Amniotic stem cell (primary cell): ENCODE measurements around the gene CTTN.
"Not testable (repeated sequence)": the region's sequence is repeated elsewhere in the genome, so short reads cannot be mapped to it uniquely, and the experiment has no call there.

Experiments used
- DNase-seq: peaks from one replicate; lab custom pipeline; 2025; lab: John Stamatoyannopoulos, UW

The CTTN gene

DNA sequence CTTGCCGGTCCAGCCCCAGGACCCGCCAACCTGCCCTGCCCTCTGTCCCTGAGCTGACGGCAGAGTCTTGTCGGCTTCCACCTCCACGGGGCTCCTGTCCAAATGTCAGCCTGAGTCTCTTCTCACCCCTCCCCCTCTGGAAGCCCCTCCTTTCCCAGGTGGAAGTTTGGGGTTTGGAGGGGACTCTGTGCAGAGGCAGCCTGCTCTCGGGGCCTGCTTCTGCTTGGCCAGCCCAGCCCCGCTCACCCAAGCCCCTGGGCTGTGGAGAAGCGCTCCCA is 31.0 kb downstream of the CTTN start:
- no peak for DNase-seq

DNA sequence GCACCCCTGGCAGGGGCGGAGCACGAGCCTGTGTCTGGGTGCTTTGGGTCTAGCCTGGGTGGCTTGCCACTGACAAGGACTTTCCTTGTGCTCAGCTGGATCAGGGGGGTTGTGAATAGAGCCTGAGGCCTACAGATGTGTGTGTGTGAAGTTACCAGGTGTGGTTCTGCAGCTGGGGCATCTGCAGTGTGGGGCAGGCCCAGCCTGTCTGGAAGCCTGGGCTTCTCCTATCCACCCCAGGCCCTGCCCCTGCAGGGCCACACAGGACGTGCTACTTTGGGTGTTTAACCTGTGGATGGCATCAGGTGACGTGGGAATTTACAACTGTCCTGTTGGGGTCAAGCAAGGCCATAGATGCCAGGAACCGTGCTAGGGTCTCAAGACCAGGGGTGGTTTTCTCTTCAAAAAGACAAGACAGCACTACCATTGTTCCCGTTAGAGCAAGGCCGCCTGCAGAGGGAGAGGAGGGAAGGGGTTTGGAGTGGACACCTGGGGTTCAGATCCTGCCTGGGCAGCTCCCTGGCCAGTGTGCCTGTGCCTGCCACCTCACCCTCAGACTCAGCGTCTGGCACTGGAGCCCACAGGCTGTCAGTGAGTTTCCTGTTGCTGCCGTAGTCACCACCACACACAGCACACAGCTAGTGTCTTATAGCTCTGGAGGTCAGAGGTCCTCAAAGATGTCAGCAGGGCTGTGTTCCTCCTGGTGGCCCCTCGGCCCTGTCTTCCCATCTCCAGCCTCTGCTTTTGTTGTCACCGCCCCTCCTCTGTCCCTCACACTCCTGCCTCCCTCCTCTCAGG is 31.6 kb downstream of the CTTN start:
- no peak for DNase-seq

DNA sequence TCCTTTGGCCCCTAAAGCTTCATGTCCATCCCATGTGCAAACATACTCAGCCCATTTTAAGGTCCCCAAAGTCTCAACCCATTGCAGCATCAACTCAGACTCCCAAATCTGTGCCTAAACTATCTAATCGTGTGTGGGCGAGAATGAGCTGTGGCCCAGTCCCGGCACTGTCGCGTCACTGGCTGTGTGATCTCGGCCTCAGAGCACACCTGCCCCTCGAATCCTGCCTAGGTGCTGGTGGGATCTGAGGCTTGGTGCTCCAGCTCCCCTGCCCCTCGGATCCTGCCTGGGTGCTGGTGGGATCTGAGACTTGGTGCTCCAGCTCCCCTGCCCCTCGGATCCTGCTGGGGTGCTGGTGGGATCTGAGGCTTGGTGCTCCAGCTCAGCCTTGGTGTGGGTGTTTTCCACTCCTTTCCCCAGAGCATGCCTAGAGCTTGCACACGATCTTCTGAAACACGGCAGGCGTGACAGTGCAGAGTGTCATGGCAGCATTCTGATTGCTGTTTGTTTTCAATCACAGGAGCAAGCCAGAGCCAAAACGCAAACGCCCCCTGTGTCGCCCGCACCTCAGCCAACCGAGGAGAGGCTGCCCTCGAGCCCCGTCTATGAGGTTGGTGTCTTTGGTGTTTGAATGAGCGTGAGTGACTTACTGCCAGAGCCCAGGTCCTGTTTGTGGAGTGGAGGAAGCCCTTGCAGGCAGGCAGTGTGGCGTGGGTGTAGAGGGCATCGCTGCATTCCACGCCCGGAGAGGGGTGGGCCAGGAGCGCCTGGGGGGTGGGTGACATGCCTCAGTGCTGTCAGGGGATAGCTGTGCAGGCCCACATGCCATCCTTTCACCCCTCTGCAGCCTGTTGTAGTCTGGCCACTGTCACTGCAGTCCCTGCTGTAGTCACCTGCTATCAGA is 32.6 kb downstream of the CTTN start:
- no peak for DNase-seq

DNA sequence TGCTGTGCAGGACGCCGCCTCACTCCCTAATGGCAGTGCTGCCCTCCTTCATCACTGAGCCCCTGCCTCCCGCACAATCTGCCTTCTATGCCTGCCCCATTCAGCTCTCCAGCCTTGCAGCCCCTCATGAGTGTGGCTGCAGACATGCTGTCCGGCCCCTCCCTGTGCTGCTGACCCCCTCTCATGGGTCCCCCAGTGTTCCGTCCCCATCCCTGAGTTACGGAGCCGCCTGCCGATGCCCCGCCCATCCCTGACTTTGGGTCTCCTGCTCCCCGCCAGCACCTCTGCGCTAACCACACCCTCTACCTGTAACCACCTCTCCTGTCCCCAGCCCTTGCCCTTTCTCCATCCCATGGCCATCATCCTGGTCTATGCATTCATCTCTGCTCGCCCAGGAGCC is 33.3 kb downstream of the CTTN start:
- DNase-seq: no peak

DNA sequence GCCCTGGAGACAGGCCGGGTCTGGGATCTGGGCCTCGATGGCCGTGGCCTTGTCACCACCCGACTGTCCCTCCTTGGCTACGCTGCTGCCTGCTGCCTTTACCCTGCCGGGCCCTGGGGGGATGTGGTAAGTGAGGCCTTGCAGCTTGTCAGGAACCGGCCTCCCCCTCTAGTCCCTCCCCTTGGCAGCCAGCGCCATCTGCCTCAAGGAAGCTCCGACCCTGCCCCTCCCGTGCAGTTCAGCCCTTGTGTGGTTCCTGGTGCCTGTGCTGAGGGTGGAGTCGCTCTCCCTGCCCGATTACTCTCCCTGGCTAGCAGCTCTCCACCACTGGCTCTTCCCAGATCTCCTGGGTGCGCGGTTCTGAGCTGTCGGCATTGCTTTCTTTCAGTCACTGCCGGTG is 33.7 kb downstream of the CTTN start:
- no peak for DNase-seq

DNA sequence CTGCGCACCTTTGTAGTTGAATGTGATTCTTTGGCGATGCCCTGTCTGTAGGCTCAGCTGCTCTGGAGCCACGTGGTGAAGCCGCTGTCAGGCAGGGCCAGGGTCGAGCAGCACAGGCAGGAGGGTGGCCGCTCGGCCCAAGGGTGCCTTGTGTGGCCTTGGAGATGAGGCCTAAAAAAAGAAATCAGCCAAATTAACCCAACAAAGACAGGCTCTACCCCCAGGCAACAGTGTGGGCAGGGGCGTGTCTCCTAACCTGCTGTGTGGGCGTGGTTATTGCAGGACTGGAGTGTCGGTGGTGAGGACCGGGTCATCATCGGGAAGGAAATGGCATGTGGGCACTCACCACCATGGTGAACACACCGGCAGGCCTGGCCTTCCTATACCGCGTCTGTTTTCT is 34.3 kb downstream of the CTTN start:
- DNase-seq: no peak

DNA sequence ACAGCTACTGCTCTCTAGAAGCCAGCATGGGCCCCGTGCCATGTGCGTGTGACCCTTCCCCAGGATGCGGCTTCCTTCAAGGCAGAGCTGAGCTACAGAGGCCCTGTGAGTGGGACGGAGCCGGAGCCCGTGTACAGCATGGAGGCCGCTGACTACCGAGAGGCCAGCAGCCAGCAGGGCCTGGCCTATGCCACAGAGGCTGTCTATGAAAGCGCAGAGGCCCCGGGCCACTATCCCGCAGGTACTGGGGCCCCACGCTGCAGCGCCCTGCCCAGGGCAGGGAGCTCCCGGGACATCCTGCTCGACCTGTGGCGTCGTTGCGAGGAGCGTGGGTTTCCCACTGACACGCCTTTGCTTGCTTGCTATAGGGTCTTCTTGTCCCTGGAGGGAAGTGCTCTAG is 34.7 kb downstream of the CTTN start:
- DNase-seq: no peak

DNA sequence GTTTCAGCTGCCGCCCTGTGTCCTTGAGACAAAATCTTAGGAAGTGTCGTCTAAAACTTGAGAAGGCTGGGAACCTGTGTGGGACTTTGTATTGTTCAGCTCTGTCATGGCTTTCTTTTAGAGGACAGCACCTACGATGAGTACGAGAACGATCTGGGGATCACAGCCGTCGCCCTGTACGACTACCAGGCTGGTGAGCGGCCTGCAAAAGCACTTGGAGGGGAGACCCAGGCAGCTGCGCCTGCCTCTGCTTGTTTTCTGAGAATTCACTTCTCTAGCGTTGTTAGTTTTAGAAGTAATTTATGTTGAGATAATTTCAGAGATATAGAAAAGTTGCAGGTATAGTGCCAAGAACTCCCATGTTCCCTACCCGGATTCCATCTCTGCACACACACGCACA is 35.2 kb downstream of the CTTN start:
- DNase-seq: no peak

DNA sequence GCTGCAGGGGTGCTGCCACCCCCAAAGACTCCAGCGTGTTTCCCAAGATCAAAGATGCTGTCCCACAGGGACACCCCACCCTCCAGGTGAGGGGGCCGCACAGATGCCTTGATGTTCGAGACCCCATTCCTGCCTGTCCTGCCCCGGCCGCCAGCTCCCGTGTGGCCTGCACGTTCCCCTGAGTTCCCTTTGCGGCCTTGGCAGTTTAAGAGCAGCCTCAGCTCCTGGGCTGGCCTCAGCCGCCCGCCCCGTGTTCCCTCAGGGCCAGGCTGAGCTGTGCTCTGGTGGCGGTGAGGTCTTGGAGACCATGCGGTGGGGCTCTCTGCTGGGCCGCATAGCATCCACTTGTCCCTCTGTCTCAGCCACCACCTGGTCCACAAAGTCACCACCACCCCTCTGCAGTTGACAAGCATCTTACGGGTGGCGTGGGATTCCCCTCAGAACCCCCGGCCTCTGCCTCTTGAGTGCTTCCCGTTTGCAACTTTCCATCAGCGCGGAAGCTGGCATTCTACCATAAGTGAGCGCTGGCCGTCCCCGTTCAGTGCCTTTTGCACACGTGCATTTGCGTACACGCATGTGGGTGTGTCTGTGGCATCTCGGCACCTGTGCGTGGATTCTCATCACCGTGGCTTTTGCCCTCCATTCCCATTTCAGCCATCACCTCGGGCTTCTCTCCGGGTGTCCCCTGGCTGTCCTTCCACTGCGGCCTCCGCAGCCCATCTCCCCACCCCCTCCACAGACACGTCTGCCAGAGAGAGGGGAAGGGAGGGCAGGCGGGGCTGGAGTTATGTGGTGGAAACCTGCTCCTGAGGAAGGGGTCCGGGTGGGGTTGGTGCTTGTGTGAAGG is 35.9 kb downstream of the CTTN start:
- DNase-seq: no peak

DNA sequence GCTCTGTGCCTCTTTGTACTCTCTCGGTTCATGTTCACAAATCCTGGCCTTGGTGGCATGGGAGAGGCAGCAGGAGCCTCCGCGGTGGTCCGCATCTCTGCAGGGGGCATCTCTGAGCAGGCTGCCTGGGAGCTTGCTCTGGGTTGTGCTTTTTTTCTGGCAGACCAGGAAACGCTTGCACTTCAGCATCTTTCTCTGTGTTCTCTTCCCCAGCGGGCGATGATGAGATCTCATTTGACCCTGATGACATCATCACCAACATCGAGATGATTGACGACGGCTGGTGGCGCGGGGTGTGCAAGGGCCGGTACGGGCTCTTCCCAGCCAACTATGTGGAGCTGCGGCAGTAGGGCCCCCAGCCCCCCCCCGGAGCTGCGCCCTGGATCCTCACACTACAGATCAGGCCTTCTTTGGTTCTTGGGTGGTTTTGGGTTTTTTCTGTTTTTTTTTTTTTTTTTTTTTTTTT is 36.5 kb downstream of the CTTN start:
- no peak for DNase-seq

DNA sequence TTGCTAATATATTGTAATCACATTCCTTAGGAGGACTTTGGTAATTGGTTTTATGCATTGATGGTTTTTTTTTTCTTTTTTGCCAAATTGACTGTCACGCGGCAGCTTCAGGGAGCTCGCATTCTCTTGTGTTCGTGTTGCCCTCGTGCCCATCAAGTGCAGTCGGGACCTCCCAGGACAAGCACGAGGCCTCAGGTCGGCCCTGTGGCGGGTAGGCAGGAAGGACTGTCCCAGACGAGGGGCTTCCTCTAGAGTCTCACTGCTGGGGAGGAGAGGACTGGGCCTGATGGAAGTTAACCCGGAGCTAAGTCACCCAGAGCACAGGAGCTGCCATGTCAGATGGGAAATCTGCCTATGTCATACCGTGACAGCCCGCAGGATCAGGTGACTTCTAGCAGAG is 37.0 kb downstream of the CTTN start:
- no peak for DNase-seq

DNA sequence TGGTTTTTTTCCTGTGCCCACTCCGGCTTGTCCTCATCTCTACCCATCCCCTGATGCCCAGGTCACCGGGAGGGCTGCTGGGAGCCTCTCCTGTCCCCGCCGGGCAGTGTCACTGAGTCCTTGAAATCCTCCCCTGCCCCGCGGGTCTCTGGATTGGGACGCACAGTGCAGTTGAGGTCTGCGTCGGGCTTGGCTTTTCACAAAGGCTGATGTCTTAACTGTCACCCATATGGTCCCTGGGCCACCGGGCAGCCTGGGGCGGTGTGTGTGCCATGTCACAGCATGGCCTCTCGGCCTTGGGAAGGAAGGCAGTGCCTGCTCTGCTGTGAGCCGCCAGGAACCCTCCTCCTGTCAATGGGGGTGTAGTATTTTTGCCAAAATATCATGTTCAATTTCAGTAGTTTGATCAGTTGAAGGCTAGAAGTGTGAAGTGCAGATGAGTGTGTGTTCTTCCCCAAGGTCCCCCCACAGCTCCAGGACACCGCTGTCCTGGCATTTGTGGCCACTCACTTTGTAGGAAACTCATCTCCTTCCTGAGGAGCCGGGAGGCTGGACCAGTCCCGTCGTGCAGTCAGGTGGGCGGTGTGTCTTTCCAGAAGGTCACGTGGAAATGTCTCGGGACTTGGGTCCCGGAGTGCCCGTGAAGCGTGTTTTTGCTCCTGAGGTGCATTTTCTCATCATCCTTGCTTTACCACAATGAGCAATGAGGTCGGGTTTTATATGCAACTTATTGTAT is 37.6 kb downstream of the CTTN start:
- DNase-seq: no peak

DNA sequence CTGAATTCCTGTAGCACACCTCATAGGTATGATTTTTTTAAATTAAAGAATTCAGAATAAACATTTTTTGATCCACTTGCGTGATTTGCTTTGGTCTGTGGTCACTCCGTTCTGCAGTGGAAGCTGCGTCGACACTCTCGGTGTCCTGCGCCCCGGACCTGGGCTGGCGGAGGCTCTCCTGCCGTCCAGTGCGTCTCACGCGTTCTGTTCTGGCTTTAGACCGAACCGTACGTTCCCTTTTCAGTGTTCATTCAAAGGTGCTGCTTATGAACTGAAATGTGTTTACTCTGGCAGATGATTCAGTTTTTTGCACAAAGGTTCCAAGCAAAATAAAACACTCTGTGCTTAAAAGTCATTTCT is 38.2 kb downstream of the CTTN start:
- DNase-seq: no peak

DNA sequence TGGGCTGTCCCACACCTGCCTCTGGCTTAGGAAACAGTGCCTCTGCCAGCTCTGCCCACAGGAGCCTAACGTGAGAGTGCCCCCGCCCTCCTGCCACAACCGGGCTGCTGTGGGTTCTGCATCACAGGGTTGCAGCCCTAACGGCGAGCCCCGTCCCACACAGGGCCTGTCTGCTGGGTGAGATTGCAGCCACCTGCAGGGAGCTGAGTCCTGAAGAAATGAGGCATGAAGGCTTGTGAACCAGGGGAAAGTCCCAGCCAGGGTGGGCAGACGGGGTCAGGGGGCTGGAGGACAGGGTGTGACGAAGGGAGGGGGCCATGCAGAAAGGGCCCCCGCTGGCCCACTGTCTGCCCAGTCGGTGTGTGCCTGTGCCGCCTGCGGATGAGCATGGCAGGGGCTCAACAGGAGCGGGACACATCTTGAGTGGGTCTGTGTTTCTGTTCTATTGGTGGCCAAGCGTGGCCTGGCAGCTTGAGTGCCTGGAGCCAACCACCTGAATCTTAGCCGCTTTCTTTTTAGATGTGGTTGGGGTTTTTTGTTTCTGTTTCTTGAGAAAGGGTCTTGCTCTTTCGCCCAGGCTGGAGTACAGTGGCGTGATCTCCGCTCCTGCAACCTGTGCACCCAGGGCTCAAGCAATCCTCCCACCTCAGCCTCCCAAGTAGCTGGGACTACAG is 38.9 kb downstream of the CTTN start:
- DNase-seq: no peak

DNA sequence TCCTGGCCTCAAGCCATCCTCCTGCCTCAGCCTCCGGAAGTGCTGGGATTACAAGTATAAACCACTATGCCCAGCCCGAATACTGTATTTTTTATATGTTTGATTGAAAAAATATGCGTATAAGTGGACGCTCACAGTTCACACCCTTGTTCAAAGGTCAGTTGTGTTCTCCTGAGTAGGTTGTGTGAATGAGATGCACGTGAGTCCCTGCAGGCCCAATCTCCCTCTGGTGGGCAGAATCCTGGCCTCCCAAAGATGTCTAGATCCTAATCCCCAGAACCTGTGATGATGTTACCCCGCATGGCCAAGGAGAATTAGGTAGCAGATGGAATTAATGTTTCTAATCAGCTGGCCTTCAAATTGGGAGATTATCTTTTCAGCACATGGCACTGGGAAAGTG is 41.9 kb downstream of the CTTN start:
- DNase-seq: no peak

DNA sequence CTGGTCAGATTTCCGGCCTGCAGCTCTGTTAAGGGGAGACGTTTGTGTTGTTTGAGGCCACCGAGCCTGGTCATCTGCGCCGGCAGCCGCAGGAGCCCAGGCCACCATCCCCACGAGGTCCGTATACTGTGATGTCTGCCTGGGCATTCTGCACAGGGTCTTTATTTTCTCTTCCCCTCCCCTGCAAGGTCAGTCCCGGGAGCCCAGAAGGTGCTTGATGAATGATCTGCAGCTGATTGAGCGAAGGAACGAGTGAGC is 45.4 kb downstream of the CTTN start:
- DNase-seq: no peak

DNA sequence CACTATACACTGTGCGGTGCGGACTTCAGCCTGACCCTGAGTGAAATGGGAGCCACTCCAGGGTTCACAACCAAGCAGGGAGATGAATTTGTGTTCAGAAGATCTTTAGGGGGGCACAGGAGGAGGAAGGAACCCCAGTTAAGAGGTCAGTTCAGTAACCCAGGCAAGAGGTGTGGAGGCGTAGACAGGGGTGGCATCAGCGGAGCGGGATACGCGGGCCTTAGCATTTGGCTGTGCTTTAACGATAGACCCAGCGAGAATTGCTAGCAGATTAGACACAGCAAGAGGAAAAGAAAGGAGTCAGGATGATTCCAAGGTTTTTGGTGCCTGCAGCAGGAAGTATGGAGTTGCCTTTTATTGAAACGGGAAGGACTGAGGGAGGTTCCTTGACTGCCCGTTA is 46.8 kb downstream of the CTTN start:
- no peak for DNase-seq

DNA sequence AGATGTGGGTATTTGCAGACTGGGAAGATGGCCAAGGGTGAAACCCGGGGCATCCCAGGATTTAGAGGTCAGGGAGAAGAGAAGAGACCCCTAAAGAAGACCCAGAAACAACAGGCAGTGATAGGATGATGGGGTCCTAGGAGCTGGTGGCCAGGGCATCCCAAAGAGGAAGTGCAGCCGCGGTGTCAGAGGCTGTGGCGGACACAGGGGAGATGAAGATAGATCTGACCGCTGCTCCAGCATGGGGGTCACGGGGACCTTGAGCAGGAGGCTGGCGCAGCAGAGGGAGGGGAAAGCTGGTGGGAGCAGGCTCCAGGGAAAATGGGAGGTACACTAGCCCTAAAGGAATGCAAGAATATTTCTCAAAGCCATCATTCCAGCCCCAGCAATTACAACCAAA is 47.3 kb downstream of the CTTN start:
- no peak for DNase-seq

DNA sequence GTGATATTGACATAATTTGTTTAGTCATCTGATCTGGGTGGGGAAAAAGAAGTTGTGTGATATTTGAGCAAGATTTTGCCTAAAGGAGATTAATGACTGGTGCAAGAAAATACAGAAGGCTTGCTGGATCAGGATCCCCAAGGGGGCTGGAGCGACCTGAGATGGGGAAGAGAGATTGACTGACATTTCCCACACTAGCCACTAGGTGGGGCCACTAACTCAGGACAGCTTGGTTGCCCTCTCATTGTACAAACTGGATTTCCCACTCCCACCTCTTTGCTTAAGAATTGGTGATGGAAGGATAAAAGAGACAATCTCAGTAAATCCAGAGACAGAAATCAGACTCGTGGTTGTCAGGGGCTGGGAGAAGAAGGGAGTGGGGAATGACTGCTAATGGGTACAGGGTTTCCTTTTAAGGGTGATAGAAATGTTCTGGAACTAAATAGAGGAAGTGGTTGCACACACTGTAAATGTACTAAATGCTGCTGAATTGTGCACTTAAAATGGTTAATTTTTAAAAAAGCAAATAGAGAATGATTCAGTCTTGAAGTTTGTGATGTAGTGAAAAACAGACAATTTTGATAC is 50.7 kb downstream of the CTTN start:
- no peak for DNase-seq

DNA sequence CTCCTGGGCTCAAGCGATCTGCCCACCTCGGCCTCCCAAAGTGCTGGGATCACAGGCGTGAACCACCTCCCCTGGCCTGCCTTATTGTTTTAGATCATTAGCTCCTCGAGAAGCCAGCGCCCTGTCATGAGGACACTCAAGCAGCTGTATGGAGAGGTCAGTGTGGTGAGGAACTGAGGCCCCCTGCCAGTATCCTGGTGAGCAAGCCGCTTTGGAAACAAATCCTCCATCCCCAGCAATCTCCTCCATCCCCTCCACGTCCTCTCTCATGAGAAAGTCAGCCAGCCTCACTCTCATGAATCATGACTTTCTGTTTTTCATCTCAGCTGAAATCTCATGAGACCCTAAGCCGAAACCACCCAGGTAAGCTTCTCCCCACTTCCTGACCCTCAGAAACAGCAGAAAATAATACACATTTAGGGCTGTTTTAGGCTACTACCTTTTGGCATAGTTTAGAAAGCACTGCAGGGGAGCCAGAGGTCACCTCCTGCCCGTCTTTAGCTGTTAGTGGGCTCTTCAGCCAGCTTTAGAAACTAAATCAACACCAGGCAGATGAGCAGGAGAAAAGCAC is 56.0 kb downstream of the CTTN start:
- DNase-seq: no peak

DNA sequence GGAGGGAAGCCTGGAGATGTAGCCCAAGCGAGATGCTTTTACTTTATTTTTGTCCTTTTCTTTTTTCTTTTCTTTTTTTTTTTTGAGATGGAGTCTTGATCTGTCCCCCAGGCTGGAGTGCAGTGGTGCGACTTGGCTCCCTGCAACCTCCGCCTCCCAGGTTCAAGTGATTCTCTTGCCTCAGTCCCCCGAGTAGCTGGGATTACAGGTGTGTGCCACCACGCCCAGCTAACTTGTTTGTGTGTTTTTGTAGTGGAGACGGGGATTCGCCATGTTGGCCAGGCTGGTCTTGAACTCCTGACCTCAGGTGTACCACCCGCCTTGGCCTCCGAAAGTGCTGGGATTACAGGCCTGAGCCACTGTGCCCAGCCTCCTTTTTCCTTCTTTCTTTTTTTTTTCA is 56.5 kb downstream of the CTTN start:
- DNase-seq: not testable (repeated sequence)
